K562 (cell line): ENCODE results near the gene PPM1H. TPM values are rescaled to one million over a fixed set of nuclear protein-coding genes. Genes with fewer than 3 reads are reported as not detected.

Source experiments
- ATAC-seq: fragments of 200-7000 bp; cut with Tn5 transposase; 3 replicates; pipeline ENCODE4 v1.9.1; 2020; ENCODE audit warnings: moderate library complexity
- BruUV-seq: library from RNA; stranded (reverse); fragments of 400-500 nt; replicated peaks from 2 replicates; lab custom pipeline; 2021; lab: Mats Ljungman, UMichigan
- CTCF ChIA-PET: fragments of 300-600 bp; formaldehyde crosslinking; extraction: SDS; loops from one replicate; lab custom pipeline; 2021; ENCODE audit warnings: low intra/inter-chr PET ratio; lab: Yijun Ruan, JAX
- POLR2A ChIA-PET: fragments of 300-600, 350-650 bp; sonication (Branson Sonifier 250); formaldehyde crosslinking; extraction: SDS; loops from one replicate; lab custom pipeline; 2021; ENCODE audit warnings: antibody characterized with exemption, inconsistent platforms; lab: Yijun Ruan, JAX
- DNase-seq, 4 experiments: peaks; one replicate each; pipeline versions ENCODE4 v3.0.0 to v3.0.0-alpha.2; 2011 to 2018; ENCODE audit warnings: low spot score in 3 of 4, mixed read lengths in 3 of 4; ENCODE audit errors: extremely low read depth in 1 of 4
- FAIRE-seq: peaks from 2 replicates; lab custom pipeline; 2011; peaks lifted over from hg19 to GRCh38; lab: Jason Lieb, UNC
- H2AFZ ChIP-seq: 2 replicates; pipeline ENCODE4 v1.6.0; 2011; ENCODE audit warnings: low read depth, low read length, control low read depth, inconsistent platforms
- H3K27ac ChIP-seq: fragments of 200-600 bp; 3 replicates; pipeline ENCODE4 v1.8.0; 2011; ENCODE audit warnings: low read depth, mild to moderate bottlenecking, control low read depth, inconsistent platforms, low read length, moderate library complexity, mixed read lengths; ENCODE audit errors: extremely low read depth
- H3K27me3 ChIP-seq, 2 experiments: fragments of 300-600 bp in 1 of 2; 2 replicates in 1 of 2; 3 replicates in 1 of 2; pipeline versions ENCODE4 v1.6.0 to v1.8.0; 2011; ENCODE audit warnings: inconsistent platforms in 2 of 2, low read length in 2 of 2, mild to moderate bottlenecking in 1 of 2, mixed read lengths in 1 of 2, moderate library complexity in 1 of 2; ENCODE audit not compliant: control insufficient read depth in 2 of 2, insufficient read depth in 2 of 2
- H3K36me3 ChIP-seq: fragments of 300-600 bp; 3 replicates; pipeline ENCODE4 v1.8.0; 2011; ENCODE audit warnings: mild to moderate bottlenecking, low read length, inconsistent platforms; ENCODE audit not compliant: control insufficient read depth, insufficient read depth
- H3K4me1 ChIP-seq, 2 experiments: fragments of 200-600 bp in 1 of 2; replicated peaks in 1 of 2; 2 replicates in 1 of 2; 3 replicates in 1 of 2; pipeline versions ENCODE4 v1.5.1 to v1.8.0; 2011; ENCODE audit warnings: inconsistent platforms in 2 of 2, low read length in 2 of 2, mild to moderate bottlenecking in 1 of 2, mixed read lengths in 1 of 2, moderate library complexity in 1 of 2; ENCODE audit not compliant: control insufficient read depth in 2 of 2, insufficient read depth in 2 of 2
- H3K4me2 ChIP-seq: 2 replicates; pipeline ENCODE4 v1.6.1; 2011; ENCODE audit warnings: low read length, control low read depth, inconsistent platforms, mixed read lengths; ENCODE audit not compliant: insufficient read depth
- H3K4me3 ChIP-seq: fragments of 200-600 bp; sonication (generic), shearing (Covaris generic); 2 replicates; pipeline ENCODE4 v1.5.1; 2016; ENCODE audit warnings: control low read depth, inconsistent platforms
- H3K79me2 ChIP-seq: fragments of 200-600 bp; 3 replicates; pipeline ENCODE4 v1.8.0; 2011; ENCODE audit warnings: low read length, inconsistent platforms; ENCODE audit not compliant: control insufficient read depth, insufficient read depth
- H3K9ac ChIP-seq, 2 experiments: 2 replicates each; pipeline versions ENCODE4 v1.6.0 to v1.6.1; 2011; ENCODE audit warnings: low read depth in 2 of 2, low read length in 2 of 2, control low read depth in 1 of 2, inconsistent platforms in 1 of 2, mild to moderate bottlenecking in 1 of 2, mixed read lengths in 1 of 2; ENCODE audit not compliant: insufficient read depth in 1 of 2
- H3K9me1 ChIP-seq: one replicate; pipeline ENCODE4 v1.6.0; 2011; ENCODE audit warnings: inconsistent platforms, mild to moderate bottlenecking, low read length, moderate library complexity; ENCODE audit not compliant: control insufficient read depth, insufficient read depth
- H3K9me3 ChIP-seq: replicated peaks from 2 replicates; pipeline ENCODE4 v1.5.1; 2011; ENCODE audit warnings: low read depth, low read length, inconsistent platforms; ENCODE audit not compliant: control insufficient read depth, insufficient read depth
- H4K20me1 ChIP-seq: replicated peaks from 2 replicates; pipeline ENCODE4 v1.6.1; 2011; ENCODE audit warnings: low read length, inconsistent platforms, mixed read lengths; ENCODE audit not compliant: control insufficient read depth, insufficient read depth
- ASH1L ChIP-seq: fragments of 450-650 bp; IDR thresholded peaks from 2 replicates; pipeline ENCODE4 v1.6.1; 2018; ENCODE audit warnings: borderline replicate concordance, mild to moderate bottlenecking, low read depth; ENCODE audit not compliant: partially characterized antibody
- DACH1 ChIP-seq: fragments of 450-650 bp; IDR thresholded peaks from 2 replicates; pipeline ENCODE4 v1.6.1; 2018; ENCODE audit not compliant: partially characterized antibody
- HNRNPLL ChIP-seq: fragments of 200-400 bp; formaldehyde crosslinking; IDR thresholded peaks from 2 replicates; pipeline ENCODE4 v1.6.1; 2017; ENCODE audit warnings: low read length, low read depth, mild to moderate bottlenecking; ENCODE audit not compliant: poor library complexity, severe bottlenecking
- MTA3 ChIP-seq: fragments of 450-650 bp; formaldehyde crosslinking; IDR thresholded peaks from 2 replicates; pipeline ENCODE4 v1.6.1; 2017; ENCODE audit warnings: mild to moderate bottlenecking, borderline replicate concordance
- RBM14 ChIP-seq: fragments of 200-400 bp; formaldehyde crosslinking; IDR thresholded peaks from 2 replicates; pipeline ENCODE4 v1.6.1; 2018; ENCODE audit warnings: low read depth, mild to moderate bottlenecking, low read length, moderate library complexity, borderline replicate concordance; ENCODE audit not compliant: insufficient read depth
- SPI1 ChIP-seq: IDR thresholded peaks from 2 replicates; pipeline ENCODE4 v1.6.1; 2011; ENCODE audit warnings: low read depth, low read length, control low read depth, borderline replicate concordance
- ZNF197 ChIP-seq: fragments of 200-800 bp; sonication (Bioruptor generic); IDR thresholded peaks from 2 replicates; pipeline ENCODE4 v1.6.1; 2016; ENCODE audit warnings: low read depth, missing genetic modification characterization, missing compliant biosample characterization
- ZNF79 ChIP-seq: fragments of 250-450 bp; sonication (Bioruptor Pico); IDR thresholded peaks from 2 replicates; pipeline ENCODE4 v1.4.0; 2020; ENCODE audit warnings: low read depth, mild to moderate bottlenecking, moderate library complexity
- WGBS: fragments of 100-300 bp; shearing (Covaris generic); methylation state at CpG from one replicate; pipeline ENCODE4 v1.1.6; 2016; ENCODE audit warnings: low coverage, mixed read lengths; ENCODE audit not compliant: insufficient coverage; ENCODE audit errors: missing lambda C conversion rate; 5-methylcytosine and 5-hydroxymethylcytosine counted together
- in situ Hi-C: fragments of 300-500 bp; cut with MboI; formaldehyde crosslinking; loops from 4 replicates; pipeline ENCODE4 v1.15.0; 2018; ENCODE audit warnings: inconsistent platforms, mixed read lengths
- intact Hi-C: fragments of 100-400 bp; cut with micrococcal nuclease; formaldehyde crosslinking; loops from 2 replicates; pipeline ENCODE4 v1.14.2; 2022
- polyA plus RNA-seq, 8 experiments: library from polyadenylated mRNA; depleted of rRNA in 4 of 8; stranded (reverse) in 5 of 8; unstranded in 3 of 8; fragments of >200 nt; fragmentation: Nextera tagmentation in 2 of 8; fragmentation: Illumina TruSeq in 1 of 8; extraction: Ambion mirVana in 2 of 8; extraction: Trizol in 1 of 8; gene quantifications; 2 replicates each; pipeline versions ENCODE4 v1.2.1 to v1.2.3, GENCODE V29; 2011 to 2014; ENCODE audit warnings: inconsistent platforms in 1 of 8, missing spikeins in 1 of 8
- total RNA-seq, 7 experiments: library from RNA; depleted of rRNA in 6 of 7; stranded (reverse); fragments of >200 nt in 6 of 7; fragmentation: Illumina TruSeq in 2 of 7; extraction: Trizol in 2 of 7; gene quantifications; 2 replicates each; pipeline versions ENCODE4 v1.2.1 to v1.2.3, GENCODE V29; 2011 to 2021; ENCODE audit warnings: low replicate concordance in 1 of 7
- TF ChIP-seq, protein P1 (sequence below): fragments of 250-450 bp; sonication (Bioruptor Pico); IDR thresholded peaks from 2 replicates; pipeline ENCODE4 v1.5.0; 2021; ENCODE audit warnings: mild to moderate bottlenecking, borderline replicate concordance
- TF ChIP-seq, protein P2 (sequence below): sonication (generic); formaldehyde crosslinking; IDR thresholded peaks from 2 replicates; pipeline ENCODE4 v1.8.0; 2023; ENCODE audit warnings: mild to moderate bottlenecking, missing genetic modification reagents

PPM1H gene
- total and polyA plus RNA-seq, 9 of the 15 experiments (the other 6 are each of a cell fraction or from before 2014, with no cell fraction given): 5.3 to 29.3 (median 11.3) TPM

DNA sequence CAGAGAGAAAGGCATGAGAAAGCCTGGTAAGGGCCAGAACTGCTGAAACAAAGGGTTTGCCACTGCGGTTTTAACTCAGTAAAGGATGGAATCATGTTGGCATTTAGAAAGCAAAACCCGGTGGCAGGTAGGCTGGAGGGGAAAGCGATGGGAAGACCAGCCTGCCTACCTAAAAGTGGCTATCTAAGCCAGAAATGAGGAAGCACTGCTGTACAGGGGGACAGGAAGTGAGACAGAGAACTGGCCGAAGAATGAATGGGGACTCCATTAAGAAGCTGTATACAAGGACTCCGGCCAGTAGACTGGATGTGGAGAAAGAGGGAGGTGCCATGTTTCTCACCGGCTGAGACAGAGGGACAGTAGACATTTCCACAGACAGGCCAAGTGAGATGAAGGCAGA lies 48.2 kb downstream of the PPM1H start:
- Histone ChIP-seq H3K27ac (no peak overlapping the region), H3K9me1 (no peaks in the 10 kb centered on the region), H3K4me1 (peaks cover 0 to 5% of the 10 kb centered on the region in 2 experiments; a peak in 2 of 5 replicates), H4K20me1 (no peaks in the 10 kb centered on the region), H3K9me3 (no peaks in the 10 kb centered on the region), H3K4me2 (no peak overlapping the region), H3K9ac (no peak overlapping the region), H3K27me3 (no peaks in the 10 kb centered on the region), H3K79me2 (peaks cover 12% of the 10 kb centered on the region; the same call in 1 of the 3 replicates), H2AFZ (no peak overlapping the region), H3K4me3 (no peak overlapping the region), H3K36me3 (0 out of 3 replicates have a peak, but pooled peaks cover 3% of the 10 kb centered on the region)
- DNase-seq (no peak), ATAC-seq (no peak), FAIRE-seq (no peak)
- WGBS: 47% methylated on average over 6 of the region's 6 CpGs
- 0 out of 2 replicates have a peak, but pooled peaks have one; percentile 42 for TF ChIP-seq ZNF79 (CRISPR knock-in tag)
- no peak for TF ChIP-seq RBM14
- TF ChIP-seq, protein P1, sequence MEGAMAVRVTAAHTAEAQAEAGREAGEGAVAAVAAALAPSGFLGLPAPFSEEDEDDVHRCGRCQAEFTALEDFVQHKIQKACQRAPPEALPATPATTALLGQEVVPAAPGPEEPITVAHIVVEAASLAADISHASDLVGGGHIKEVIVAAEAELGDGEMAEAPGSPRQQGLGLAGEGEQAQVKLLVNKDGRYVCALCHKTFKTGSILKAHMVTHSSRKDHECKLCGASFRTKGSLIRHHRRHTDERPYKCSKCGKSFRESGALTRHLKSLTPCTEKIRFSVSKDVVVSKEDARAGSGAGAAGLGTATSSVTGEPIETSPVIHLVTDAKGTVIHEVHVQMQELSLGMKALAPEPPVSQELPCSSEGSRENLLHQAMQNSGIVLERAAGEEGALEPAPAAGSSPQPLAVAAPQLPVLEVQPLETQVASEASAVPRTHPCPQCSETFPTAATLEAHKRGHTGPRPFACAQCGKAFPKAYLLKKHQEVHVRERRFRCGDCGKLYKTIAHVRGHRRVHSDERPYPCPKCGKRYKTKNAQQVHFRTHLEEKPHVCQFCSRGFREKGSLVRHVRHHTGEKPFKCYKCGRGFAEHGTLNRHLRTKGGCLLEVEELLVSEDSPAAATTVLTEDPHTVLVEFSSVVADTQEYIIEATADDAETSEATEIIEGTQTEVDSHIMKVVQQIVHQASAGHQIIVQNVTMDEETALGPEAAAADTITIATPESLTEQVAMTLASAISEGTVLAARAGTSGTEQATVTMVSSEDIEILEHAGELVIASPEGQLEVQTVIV (CRISPR knock-in tag): no peak
- no peak for TF ChIP-seq ASH1L
- TF ChIP-seq DACH1: no peak
- no peak for TF ChIP-seq HNRNPLL
- TF ChIP-seq, protein P2, sequence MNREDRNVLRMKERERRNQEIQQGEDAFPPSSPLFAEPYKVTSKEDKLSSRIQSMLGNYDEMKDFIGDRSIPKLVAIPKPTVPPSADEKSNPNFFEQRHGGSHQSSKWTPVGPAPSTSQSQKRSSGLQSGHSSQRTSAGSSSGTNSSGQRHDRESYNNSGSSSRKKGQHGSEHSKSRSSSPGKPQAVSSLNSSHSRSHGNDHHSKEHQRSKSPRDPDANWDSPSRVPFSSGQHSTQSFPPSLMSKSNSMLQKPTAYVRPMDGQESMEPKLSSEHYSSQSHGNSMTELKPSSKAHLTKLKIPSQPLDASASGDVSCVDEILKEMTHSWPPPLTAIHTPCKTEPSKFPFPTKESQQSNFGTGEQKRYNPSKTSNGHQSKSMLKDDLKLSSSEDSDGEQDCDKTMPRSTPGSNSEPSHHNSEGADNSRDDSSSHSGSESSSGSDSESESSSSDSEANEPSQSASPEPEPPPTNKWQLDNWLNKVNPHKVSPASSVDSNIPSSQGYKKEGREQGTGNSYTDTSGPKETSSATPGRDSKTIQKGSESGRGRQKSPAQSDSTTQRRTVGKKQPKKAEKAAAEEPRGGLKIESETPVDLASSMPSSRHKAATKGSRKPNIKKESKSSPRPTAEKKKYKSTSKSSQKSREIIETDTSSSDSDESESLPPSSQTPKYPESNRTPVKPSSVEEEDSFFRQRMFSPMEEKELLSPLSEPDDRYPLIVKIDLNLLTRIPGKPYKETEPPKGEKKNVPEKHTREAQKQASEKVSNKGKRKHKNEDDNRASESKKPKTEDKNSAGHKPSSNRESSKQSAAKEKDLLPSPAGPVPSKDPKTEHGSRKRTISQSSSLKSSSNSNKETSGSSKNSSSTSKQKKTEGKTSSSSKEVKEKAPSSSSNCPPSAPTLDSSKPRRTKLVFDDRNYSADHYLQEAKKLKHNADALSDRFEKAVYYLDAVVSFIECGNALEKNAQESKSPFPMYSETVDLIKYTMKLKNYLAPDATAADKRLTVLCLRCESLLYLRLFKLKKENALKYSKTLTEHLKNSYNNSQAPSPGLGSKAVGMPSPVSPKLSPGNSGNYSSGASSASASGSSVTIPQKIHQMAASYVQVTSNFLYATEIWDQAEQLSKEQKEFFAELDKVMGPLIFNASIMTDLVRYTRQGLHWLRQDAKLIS (CRISPR knock-in tag): no peak
- TF ChIP-seq SPI1: peak; percentile 32; the same call in 1 of the 2 replicates
- TF ChIP-seq ZNF197 (CRISPR knock-in tag): no peak
- no peak for TF ChIP-seq MTA3
- BruUV-seq: no TSS peak
- CTCF ChIA-PET: interaction anchor here (0.6 kb wide), 1 partner anchor 187 kb away, joined by 3 read pairs; no protein-coding TSS in a partner anchor
- in situ Hi-C loops: no loop called here
- POLR2A ChIA-PET: no interaction called here
- intact Hi-C loops: no loop called here
